OCI-LY7 (cell line): ENCODE data around the gene FBN1. TPM values are rescaled to one million over a fixed set of nuclear protein-coding genes. Genes with fewer than 3 reads are reported as not detected.

Experiments
- BruUV-seq: library from RNA; stranded (reverse); fragments of 400-500 nt; replicated peaks from 2 replicates; lab custom pipeline; 2021; lab: Mats Ljungman, UMichigan
- CTCF ChIA-PET: fragments of 300-600 bp; sonication (Branson Sonifier 250); formaldehyde crosslinking; loops from one replicate; lab custom pipeline; 2022; ENCODE audit warnings: antibody characterized with exemption; ENCODE audit not compliant: unreplicated experiment; lab: Charles Lee
- POLR2A ChIA-PET: fragments of 300-600 bp; sonication (Branson Sonifier 250); formaldehyde crosslinking; loops from one replicate; lab custom pipeline; 2022; ENCODE audit warnings: antibody characterized with exemption; lab: Charles Lee
- DNase-seq: peaks from one replicate; pipeline ENCODE4 v3.0.0-alpha.2; 2015; ENCODE audit warnings: low spot score
- H2AFZ ChIP-seq: fragments of 200-600 bp; sonication (generic), shearing (Covaris generic); 2 replicates; pipeline ENCODE4 v1.6.1; 2014; ENCODE audit warnings: mild to moderate bottlenecking, antibody characterized with exemption, low read length, moderate library complexity
- H3K27ac ChIP-seq: fragments of 200-600 bp; sonication (generic); 2 replicates; pipeline ENCODE4 v1.5.1; 2014; ENCODE audit warnings: mixed run types, low read depth, mild to moderate bottlenecking, moderate library complexity, low read length, inconsistent platforms; ENCODE audit not compliant: poor library complexity, severe bottlenecking
- H3K36me3 ChIP-seq: fragments of 200-600 bp; sonication (generic); 2 replicates; pipeline ENCODE4 v1.6.1; 2014; ENCODE audit warnings: mild to moderate bottlenecking, antibody characterized with exemption, low read length, moderate library complexity, mixed read lengths; ENCODE audit not compliant: insufficient read depth
- H3K4me1 ChIP-seq: fragments of 200-600 bp; sonication (generic); 2 replicates; pipeline ENCODE4 v1.5.1; 2014; ENCODE audit warnings: mild to moderate bottlenecking, low read length; ENCODE audit not compliant: insufficient read depth, poor library complexity, severe bottlenecking
- H3K4me2 ChIP-seq: fragments of 200-600 bp; sonication (generic); 2 replicates; pipeline ENCODE4 v1.6.1; 2014; ENCODE audit warnings: mild to moderate bottlenecking, low read length
- H3K4me3 ChIP-seq: fragments of 200-600 bp; sonication (generic); 2 replicates; pipeline ENCODE4 v1.5.1; 2014; ENCODE audit warnings: mild to moderate bottlenecking, low read depth, low read length; ENCODE audit not compliant: poor library complexity, severe bottlenecking
- H3K79me2 ChIP-seq: fragments of 200-600 bp; sonication (generic); 2 replicates; pipeline ENCODE4 v1.6.1; 2016; ENCODE audit warnings: low read depth, mild to moderate bottlenecking, low read length, moderate library complexity, mixed read lengths; ENCODE audit not compliant: insufficient read depth
- H3K9me2 ChIP-seq: fragments of 200-600 bp; sonication (generic); 2 replicates; pipeline ENCODE4 v1.6.1; 2016; ENCODE audit warnings: mild to moderate bottlenecking, low read length, mixed read lengths; ENCODE audit not compliant: insufficient read depth
- H3K9me3 ChIP-seq: fragments of 200-600 bp; sonication (generic); 2 replicates; pipeline ENCODE4 v1.6.1; 2014; ENCODE audit warnings: mild to moderate bottlenecking, mixed run types, low read length, mixed read lengths
- H4K20me1 ChIP-seq: fragments of 200-600 bp; sonication (generic); 2 replicates; pipeline ENCODE4 v1.6.1; 2014; ENCODE audit warnings: mild to moderate bottlenecking, antibody characterized with exemption, low read length, moderate library complexity, mixed read lengths; ENCODE audit not compliant: insufficient read depth
- CTCF ChIP-seq: fragments of 200-600 bp; sonication (generic); conservative IDR thresholded peaks from 2 replicates; pipeline ENCODE4 v1.5.1; 2014; ENCODE audit warnings: mild to moderate bottlenecking, antibody characterized with exemption, low read length, moderate library complexity, mixed read lengths
- EZH2phosphoT487 ChIP-seq: fragments of 200-600 bp; sonication (generic); IDR thresholded peaks from 2 replicates; pipeline ENCODE4 v1.6.1; 2018; ENCODE audit warnings: low read depth, borderline replicate concordance, mild to moderate bottlenecking, mixed run types, antibody characterized with exemption, low read length, moderate library complexity, mixed read lengths
- intact Hi-C: fragments of 100-400 bp; cut with micrococcal nuclease; formaldehyde crosslinking; loops from one replicate; pipeline ENCODE4 v1.10.0; 2022; ENCODE audit not compliant: unreplicated experiment
- total RNA-seq, 2 experiments: library from RNA; depleted of rRNA in 1 of 2; stranded (reverse); fragments of >200 nt in 1 of 2; shearing (Covaris generic) in 1 of 2; gene quantifications; 2 replicates each; pipeline ENCODE4 v1.2.3, GENCODE V29; 2014 to 2022

The FBN1 gene
- total RNA-seq, 2 experiments from 2014 or later = 0.68 to 1.0 TPM

- no peaks in the 10 kb centered on the region for H4K20me1 ChIP-seq
These were observed 20.4 kb downstream of the FBN1 start for GRCh38 chr15:48625126-48625525.

GRCh38 chr15:48624700-48625099, 20.8 kb downstream of the FBN1 start:
- Histone ChIP-seq H3K79me2 (no peaks in the 10 kb centered on the region), H3K36me3 (no peaks in the 10 kb centered on the region), H3K4me2 (no peak overlapping the region), H3K9me3 (no peaks in the 10 kb centered on the region), H2AFZ (no peak overlapping the region), H3K9me2 (no peaks in the 10 kb centered on the region), H3K27ac (no peak overlapping the region), H3K4me3 (no peak overlapping the region), H4K20me1 (no peaks in the 10 kb centered on the region), H3K4me1 (no peaks in the 10 kb centered on the region)
- ChIA-PET POLR2A (interaction anchor here (1.1 kb wide), 1 partner anchor 14 kb away, joined by 3 read pairs; no protein-coding TSS in a partner anchor), CTCF (no interaction called here)
- TF ChIP-seq CTCF = no peak
- TF ChIP-seq EZH2phosphoT487 = no peak
- intact Hi-C loops = no loop called here
- no peak for DNase-seq
- BruUV-seq = no TSS peak

More at GRCh38 chr15:48625126-48625525, 20.4 kb downstream of the FBN1 start:
- POLR2A ChIA-PET = interaction anchor here (1.1 kb wide), 1 partner anchor 13 kb away, joined by 3 read pairs; no protein-coding TSS in a partner anchor
- BruUV-seq = no TSS peak
- CTCF ChIA-PET = no interaction called here
- no peak for TF ChIP-seq CTCF
- no peak for TF ChIP-seq EZH2phosphoT487
- Histone ChIP-seq H3K4me1 (no peaks in the 10 kb centered on the region), H2AFZ (no peak overlapping the region), H3K36me3 (no peaks in the 10 kb centered on the region), H3K9me2 (no peaks in the 10 kb centered on the region), H3K9me3 (no peaks in the 10 kb centered on the region), H3K79me2 (no peaks in the 10 kb centered on the region), H3K4me2 (no peak overlapping the region), H3K4me3 (no peak overlapping the region), H3K27ac (no peak overlapping the region)
- intact Hi-C loops = no loop called here
- no peak for DNase-seq

GRCh38 chr15:48623456-48623855, 22.1 kb downstream of the FBN1 start:
- CTCF ChIA-PET = no interaction called here
- no peaks in the 10 kb centered on the region for H3K36me3 ChIP-seq
- intact Hi-C loops = no loop called here
- BruUV-seq = no TSS peak
- no peak overlapping the region for H2AFZ ChIP-seq
- TF ChIP-seq EZH2phosphoT487 = no peak
- TF ChIP-seq CTCF = no peak
- DNase-seq = no peak
- no peaks in the 10 kb centered on the region for H4K20me1 ChIP-seq
- H3K9me3 ChIP-seq = no peaks in the 10 kb centered on the region
- H3K9me2 ChIP-seq = no peaks in the 10 kb centered on the region
- H3K4me2 ChIP-seq = no peak overlapping the region
- no peak overlapping the region for H3K4me3 ChIP-seq
- H3K4me1 ChIP-seq = no peaks in the 10 kb centered on the region
- no peak overlapping the region for H3K27ac ChIP-seq
- no peaks in the 10 kb centered on the region for H3K79me2 ChIP-seq
- POLR2A ChIA-PET = no interaction called here
